HG02840 (cell line): ENCODE data around the gene MLLT3.
"Not testable (repeated sequence)": the region's sequence is repeated elsewhere in the genome, so short reads cannot be mapped to it uniquely, and the experiment has no call there.

Experiments used
- ATAC-seq: cut with Tn5 transposase; IDR thresholded peaks from one replicate; pipeline ENCODE4 v1.9.1; 2021; ENCODE audit warnings: mild to moderate bottlenecking, moderate library complexity, moderate number of reproducible peaks; ENCODE audit not compliant: unreplicated experiment, low FRiP score

Gene MLLT3

DNA sequence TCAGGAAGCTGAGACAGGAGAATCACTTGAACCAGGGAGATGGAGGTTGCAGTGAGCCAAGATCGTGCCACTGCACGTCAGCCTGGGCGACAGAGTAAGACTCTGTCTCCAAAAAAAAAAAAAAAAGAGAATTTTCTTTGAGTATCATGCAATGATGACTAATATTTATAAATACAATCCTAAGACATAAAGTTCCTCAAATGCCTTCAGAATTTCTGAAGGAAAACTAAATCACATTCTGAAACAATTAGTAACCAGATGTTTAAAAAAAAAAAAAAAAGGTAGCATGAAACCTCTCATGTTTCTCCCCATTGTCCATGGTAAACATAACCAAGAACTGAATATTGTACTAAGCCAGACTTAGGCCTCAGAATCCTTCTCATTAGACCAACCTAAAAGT is 23.1 kb downstream of the MLLT3 start:
- ATAC-seq: no peak

- ATAC-seq: no peak
Observed at GRCh38 chr9:20598367-20598766, 23.9 kb downstream of the MLLT3 start.

DNA sequence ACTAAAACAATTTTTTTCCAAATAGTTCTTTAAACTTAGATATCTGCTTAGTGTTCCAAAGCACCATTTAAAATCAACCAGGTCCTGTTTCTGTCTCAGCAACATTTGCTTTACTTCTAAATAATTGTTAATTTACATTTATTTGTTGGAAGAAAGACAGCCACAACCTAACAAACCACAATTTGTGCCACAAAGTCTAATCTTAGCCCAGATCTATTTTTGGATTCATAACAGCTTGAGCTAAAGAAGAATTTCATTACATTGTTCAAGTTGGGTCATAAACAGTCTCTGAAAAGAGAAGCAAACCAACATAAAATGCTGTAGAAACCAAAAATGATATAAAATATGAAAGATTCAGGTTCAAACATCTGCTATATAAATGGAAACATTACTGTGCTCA is 24.4 kb downstream of the MLLT3 start:
- no peak for ATAC-seq

- ATAC-seq: no peak
Observed at GRCh38 chr9:20594608-20595007, 27.7 kb downstream of the MLLT3 start.

- no peak for ATAC-seq
Observed at GRCh38 chr9:20593537-20593936, 28.8 kb downstream of the MLLT3 start.

DNA sequence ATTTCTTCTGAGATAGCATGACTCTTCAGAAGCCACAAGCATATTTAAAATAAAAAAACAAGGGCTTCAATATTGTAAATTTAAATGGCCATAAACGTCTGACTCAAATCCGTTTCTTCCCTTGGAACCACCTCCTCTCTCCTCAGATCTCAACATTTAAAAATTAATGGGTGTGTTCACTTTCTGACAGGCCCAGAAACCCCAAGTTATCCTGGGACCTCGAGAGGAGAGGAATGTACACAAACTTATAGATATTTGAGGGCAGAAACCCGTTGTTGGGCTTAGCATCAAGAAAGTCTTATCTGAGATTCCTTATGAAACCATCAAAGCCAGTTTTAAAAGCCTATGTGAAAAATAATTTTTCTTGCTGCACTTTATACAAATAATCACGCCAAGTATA is 29.2 kb downstream of the MLLT3 start:
- no peak for ATAC-seq

DNA sequence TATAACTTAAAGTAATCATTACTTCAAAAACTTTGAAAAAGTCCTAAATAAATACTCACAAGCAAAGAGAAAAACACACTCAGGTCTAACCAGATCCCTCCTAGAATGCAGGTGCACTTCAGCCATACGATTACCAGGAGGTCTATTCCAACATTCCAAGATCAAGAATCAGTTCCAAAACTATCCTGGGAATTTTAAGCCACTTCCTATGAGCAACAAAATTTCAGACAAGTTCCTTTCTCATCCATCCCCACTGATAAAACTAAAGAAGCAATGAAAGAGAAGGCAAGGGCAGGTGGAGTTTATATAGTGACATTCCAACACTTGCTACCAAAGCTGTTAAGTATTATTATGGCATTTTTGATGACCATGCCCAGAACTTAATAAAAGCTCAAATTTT is 29.6 kb downstream of the MLLT3 start:
- no peak for ATAC-seq

DNA sequence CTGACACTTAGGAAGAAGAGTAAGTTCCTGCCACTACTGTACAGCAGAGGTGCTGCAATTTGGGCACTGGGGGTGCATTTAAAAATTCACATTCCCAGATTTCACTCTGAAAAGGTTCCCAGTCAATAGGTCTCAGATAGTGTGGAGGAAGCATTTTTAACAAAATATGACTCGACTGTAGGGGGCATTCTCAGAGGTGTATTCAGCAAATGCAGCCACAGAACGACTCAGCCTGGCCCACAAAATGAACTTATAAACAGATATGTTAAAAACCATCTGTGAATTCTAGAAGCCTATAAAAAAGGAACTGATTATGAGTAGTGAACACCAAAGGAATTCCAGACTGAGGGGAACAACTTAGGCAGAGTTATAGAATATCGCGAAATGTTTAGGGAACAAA is 31.1 kb downstream of the MLLT3 start:
- no peak for ATAC-seq

DNA sequence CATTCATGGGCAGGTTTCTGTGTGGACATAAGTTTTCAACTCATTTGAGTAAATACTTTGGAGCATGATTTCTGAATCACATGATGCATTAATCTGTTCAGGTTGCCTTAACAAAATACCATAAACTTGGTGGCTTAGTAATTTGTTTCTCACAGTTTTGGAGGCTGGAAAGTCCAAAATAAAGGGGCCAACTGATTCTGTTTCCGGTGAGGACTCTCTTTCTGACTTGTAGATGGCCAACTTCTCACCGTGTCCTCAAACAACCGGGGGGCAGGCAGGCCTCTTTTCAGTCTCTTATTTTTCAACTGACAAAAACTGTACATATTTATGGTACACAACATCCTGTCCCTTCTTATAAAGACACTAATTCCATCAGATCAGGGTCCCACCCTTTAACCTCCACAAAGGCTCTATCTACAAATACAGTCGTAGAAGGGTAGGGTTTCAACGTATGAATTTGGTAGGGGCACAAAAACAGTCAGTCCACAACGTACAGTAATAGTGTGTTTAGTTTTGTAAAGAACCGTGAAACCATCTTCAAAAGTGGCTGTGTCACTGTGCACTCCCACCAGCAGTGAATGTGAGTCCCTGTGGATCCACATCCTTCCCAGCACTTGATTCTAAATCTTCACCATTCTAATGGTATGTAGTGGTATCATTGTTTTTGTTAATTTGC is 37.2 kb downstream of the MLLT3 start:
- no peak for ATAC-seq

DNA sequence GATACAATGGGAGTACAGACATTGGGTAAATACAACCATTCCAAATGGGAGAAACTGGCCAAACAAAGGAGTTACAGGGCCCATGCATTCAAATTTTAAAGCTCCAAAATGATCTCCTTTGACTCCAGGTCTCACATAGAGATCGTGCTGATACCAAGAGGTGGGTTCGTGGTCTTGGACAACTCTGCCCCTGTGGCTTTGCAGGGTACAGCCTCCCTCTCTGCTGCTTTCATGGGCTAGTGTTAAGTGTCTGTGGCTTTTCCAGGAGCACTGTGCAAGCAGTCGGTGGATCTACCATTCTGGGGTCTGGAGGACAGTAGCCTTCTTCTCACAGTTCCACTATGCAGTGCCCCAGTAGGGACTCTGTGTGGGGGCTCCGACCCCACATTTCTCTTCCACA is 39.2 kb downstream of the MLLT3 start:
- not testable (repeated sequence) for ATAC-seq

DNA sequence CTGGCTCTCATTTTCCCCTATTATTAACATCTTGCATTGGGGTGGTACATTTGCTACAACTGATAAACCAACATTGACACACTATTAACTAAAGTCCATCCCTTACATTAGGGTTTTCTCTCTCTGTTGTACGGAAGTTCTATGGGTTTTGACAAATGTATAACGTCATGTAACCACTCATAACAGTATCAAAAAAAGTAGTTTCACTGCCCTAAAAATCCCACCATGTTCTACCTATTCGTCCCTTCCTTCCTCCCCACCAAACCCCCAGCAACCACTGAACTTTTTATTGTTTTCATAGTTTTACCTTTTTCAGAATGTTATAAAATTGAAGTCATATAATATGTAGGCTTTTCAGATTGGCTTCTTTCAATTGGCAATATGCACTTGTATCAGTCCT is 40.1 kb downstream of the MLLT3 start:
- ATAC-seq: no peak

DNA sequence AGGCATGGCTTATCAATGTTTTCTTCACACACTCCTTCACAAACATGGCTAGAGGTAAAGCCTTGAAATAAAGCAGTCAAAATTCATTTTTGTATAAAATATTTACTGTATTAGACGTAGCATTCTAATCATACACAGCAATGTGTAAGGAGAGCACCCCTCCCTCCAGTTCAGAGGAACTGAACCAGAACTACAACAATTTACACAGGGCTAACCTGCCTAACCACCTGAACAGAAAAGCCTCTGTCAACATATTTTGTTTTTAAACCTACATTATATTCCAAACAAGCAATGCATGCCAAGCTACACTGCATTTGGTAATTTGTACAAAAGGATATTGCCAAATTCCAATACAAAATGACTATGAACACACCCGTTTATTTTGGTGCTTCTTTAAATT is 41.6 kb downstream of the MLLT3 start:
- ATAC-seq: no peak

- ATAC-seq: no peak
Observed at GRCh38 chr9:20579524-20580314, 42.6 kb downstream of the MLLT3 start.

GRCh38 chr9:20573023-20573422 is 49.3 kb downstream of the MLLT3 start:
- ATAC-seq: no peak

- ATAC-seq: no peak
Observed at GRCh38 chr9:20570756-20571155, 51.5 kb downstream of the MLLT3 start.

DNA sequence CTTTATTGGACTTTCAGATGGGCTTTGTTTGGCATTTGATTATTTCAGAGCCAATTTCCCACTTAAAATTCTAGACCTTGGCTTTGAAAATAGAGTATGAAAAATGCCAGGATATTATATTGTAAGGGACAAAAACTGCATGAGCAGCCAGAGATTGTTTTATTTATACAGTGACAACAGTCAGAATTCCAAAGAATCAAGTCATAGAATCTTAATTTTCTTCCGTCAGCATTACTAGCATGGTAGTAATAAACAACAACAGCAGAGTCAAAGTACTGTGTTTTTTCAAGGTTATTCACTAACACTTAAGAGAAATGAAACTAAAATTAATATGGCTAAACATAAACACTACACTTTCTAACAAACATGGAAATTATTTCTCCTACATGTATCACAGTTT is 52.2 kb downstream of the MLLT3 start:
- no peak for ATAC-seq

DNA sequence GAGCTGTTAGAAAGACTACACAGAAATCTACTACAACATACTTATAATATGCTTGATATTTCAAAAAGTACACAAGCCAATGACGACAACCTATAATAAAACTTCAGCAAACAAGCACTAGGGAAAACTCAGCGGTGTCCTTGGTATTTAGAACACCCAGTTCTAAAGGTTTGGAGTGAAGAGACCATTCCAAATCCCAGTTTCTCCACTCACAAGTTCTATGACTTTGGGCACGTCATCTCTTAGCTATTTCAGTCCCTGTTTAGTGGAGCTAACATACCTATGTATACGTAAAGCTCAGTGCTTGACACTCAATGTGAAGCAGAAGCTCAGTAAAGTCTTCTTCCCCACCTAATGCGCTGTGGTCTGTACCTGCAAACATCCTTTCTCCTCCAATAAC is 52.8 kb downstream of the MLLT3 start:
- ATAC-seq: no peak

- ATAC-seq: no peak
Observed at GRCh38 chr9:20568400-20568799, 53.9 kb downstream of the MLLT3 start.

DNA sequence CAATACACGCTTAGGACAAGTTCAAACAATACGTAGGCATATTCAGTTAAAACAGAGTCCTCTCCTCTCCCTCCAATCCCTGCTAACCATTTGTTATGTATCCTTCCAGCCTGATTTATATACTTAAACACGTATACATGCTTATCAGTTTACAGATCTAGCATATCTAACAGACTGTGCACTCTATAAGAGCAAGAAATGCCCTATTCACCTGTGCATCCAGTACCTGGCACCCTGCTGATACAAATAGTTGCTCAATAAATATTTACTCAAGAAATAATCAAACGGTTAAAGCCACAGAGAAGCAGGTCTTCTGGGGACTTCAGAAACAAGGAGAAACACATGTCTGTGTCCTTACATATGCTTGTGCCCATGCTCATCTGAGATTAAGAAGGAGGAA is 55.9 kb downstream of the MLLT3 start:
- no peak for ATAC-seq

DNA sequence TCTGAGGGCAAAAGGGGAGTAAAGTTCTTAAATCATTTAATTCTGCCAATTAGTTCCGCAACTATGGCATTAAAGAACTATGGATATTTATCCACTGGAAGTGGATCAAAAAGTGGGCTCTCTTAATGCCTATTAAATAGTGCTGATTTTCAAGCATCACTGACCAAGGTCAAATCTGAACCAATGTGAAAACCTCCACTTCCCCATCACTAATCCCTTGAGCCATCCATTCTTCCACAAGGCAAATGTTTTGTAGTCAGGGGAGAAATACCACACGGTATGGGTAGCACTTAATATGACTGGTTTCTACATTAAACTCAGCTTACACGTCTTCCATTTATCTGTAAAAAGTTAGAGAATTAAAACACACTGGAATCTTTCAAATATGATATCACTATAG is 57.6 kb downstream of the MLLT3 start:
- ATAC-seq: no peak

GRCh38 chr9:20563917-20564316 is 58.4 kb downstream of the MLLT3 start:
- ATAC-seq: no peak

DNA sequence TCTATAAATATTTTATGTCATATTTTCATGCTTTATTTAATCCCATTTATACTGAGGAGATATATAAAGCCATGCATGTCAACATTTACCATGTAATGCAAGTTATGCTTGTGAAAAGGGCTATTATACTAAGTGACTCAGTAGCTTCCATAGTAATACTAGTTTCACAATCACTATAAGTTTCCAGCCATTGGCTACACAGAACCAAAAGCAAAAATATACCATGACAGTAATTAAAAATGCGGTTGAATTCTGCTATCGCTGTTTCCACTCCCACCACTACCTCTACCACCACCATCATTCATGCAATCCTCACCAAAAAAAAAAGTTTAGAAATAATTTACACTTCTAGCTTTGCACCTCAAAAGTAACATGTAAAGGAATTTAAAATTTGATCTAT is 60.2 kb downstream of the MLLT3 start:
- ATAC-seq: no peak
